22Rv1 (cell line): ENCODE data around the gene GALNS.
"Not testable (repeated sequence)": the region's sequence is repeated elsewhere in the genome, so short reads cannot be mapped to it uniquely, and the experiment has no call there.

Source experiments
- ZFX ChIP-seq: fragments of 450-650 bp; IDR thresholded peaks from 2 replicates; pipeline ENCODE4 v1.6.1; 2017; ENCODE audit warnings: antibody characterized with exemption, borderline replicate concordance
- TF ChIP-seq, protein P1 (sequence below): fragments of 450-650 bp; IDR thresholded peaks from 2 replicates; pipeline ENCODE4 v1.5.1; 2017; ENCODE audit warnings: mild to moderate bottlenecking

- TF ChIP-seq, protein P1, sequence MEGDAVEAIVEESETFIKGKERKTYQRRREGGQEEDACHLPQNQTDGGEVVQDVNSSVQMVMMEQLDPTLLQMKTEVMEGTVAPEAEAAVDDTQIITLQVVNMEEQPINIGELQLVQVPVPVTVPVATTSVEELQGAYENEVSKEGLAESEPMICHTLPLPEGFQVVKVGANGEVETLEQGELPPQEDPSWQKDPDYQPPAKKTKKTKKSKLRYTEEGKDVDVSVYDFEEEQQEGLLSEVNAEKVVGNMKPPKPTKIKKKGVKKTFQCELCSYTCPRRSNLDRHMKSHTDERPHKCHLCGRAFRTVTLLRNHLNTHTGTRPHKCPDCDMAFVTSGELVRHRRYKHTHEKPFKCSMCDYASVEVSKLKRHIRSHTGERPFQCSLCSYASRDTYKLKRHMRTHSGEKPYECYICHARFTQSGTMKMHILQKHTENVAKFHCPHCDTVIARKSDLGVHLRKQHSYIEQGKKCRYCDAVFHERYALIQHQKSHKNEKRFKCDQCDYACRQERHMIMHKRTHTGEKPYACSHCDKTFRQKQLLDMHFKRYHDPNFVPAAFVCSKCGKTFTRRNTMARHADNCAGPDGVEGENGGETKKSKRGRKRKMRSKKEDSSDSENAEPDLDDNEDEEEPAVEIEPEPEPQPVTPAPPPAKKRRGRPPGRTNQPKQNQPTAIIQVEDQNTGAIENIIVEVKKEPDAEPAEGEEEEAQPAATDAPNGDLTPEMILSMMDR: not testable (repeated sequence)
- not testable (repeated sequence) for TF ChIP-seq ZFX
Observed at GRCh38 chr16:88771781-88772180, 85.0 kb downstream of the GALNS start.
